NCI-H2196 (cell line): ENCODE results near the gene ELP4.
"Not testable (repeated sequence)": the region's sequence is repeated elsewhere in the genome, so short reads cannot be mapped to it uniquely, and the experiment has no call there.

Source experiments
- DNase-seq: peaks from one replicate; lab custom pipeline; 2025; ENCODE audit not compliant: unreplicated experiment; lab: John Stamatoyannopoulos, UW

ELP4 gene

GRCh38 chr11:31699066-31699465, 189.5 kb downstream of the ELP4 start:
- DNase-seq: no peak

DNA sequence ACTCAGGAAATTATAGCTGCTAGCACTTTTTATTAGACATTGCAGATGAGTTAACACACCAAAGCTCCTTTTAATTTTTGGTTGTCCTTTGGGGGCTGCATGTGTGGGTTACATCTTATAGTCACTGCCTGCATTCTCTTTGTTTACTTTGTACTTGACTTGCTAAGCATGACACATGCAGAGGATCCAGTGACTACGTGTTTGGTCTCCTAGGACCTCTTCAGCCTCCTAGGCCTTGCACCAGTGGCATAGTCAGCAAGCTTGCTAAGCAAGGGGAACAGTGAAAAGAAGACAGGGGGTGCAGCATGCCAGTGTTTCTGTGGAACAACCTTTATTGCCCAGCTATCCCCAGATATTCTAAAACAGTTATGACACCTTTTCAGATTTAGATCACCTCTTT, 193.4 kb downstream of the ELP4 start:
- no peak for DNase-seq

DNA sequence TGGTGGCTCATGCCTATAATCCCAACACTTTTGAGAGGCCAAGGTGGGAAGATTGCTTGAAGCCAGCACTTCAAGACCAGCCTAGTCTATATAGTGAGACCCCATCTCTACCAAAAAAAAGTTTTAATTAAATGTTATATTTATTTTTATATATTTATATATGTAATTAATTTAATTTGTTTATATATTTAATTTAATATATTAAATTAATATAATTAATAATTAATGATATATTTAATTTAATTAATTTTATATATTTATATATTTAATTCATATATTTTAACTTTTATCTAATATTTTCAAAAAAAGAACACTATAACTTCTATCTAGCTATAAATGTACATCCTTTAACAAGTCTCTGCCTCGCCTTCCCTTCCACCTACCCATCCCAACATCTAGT, 196.8 kb downstream of the ELP4 start:
- DNase-seq: no peak

DNA sequence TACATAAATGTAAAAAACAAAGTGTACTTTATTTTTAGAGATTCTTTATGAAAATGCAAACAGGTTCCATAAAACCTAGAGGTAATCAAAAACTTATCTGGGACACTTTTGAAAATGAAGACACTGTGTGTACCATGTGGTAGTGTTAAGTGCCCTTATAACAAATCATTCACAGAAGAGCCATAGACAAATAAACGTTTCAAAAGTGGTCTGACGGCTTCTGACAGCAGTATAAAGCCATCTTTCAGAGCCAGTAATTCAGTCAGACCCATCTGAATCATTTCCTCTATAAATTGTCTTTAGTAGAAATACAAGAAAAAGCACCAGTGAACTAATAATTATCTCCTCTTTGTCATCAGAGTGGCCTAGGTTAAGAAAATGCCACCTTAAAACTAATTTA, 201.6 kb downstream of the ELP4 start:
- no peak for DNase-seq

DNA sequence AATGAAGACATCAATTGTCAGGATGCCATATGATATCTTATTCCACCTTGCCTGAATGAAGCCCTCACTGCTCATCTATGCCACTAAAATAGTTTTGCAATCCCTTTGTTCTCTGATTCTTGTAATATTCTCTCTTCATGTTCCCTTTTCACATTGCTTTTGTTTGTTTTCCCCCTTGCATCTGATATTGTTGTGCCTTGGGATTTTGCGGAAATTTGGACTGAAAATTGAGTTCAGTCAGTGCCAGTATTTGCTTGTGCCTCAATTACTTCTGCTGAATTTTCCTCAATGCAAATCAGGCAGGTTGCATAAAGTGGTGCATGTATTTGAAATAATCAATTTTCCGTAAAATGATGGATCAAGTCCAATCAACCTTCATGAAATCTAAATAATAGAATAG, 203.3 kb downstream of the ELP4 start:
- no peak for DNase-seq

GRCh38 chr11:31714840-31715239, 205.3 kb downstream of the ELP4 start:
- no peak for DNase-seq

DNA sequence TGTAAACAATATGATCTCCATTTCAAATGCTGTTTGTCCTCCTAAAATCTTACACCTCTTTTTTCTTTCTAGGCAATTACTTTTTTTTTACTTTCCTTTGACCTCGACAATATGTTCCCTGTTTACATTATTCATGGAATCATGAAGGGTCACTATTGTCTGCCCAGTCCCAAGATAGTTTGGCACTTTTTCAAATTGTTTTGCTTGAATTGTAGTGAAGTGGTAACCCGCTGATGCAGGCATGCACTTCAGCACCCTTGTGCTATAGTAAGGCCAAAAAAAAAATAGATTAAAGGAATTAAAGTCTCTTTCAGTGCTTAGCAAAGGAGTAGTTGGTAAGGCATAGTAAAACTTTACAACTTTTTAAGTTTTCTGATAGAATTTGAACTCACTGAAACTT, 210.7 kb downstream of the ELP4 start:
- peak; percentile 10 for DNase-seq

- no peak for DNase-seq
Observed at GRCh38 chr11:31720671-31721365, 211.3 kb downstream of the ELP4 start.

DNA sequence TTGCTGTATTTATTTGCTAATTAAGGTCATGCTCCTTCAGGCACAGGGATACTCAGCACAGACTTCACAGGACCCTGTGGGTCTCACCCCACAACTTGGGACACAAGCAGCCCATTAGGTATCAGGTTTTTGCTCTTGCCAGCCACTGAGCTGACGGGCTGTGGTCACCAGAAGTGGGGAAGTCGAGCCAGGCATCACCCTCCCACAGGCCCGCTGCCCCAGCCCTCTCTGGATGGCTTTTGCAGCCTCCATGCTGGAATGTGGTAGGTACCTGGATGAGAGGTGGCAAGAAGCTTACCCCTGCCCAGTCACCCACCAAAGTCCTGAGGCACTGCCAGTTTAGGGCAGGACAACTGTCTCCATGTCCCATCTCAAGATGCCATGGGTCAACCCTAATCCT, 213.2 kb downstream of the ELP4 start:
- no peak for DNase-seq

DNA sequence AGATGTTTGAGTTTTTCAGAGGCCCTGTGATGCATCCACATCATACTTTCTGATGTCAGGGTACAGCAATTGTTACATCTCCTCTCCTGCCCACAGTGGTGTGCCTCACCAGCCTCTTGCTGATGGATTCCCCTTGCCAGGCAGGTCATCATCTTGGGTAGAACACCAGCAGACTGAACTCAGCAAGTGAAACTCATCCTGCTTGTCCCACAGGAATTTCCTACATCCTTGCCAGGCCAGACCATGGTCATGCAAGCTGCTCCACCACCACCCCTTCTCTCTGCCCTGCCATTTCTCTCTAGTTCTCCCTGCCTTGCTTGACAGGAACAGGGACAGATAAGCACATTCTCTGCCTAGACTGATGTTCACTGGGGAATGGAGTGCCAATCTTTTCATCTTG, 215.6 kb downstream of the ELP4 start:
- DNase-seq: no peak

DNA sequence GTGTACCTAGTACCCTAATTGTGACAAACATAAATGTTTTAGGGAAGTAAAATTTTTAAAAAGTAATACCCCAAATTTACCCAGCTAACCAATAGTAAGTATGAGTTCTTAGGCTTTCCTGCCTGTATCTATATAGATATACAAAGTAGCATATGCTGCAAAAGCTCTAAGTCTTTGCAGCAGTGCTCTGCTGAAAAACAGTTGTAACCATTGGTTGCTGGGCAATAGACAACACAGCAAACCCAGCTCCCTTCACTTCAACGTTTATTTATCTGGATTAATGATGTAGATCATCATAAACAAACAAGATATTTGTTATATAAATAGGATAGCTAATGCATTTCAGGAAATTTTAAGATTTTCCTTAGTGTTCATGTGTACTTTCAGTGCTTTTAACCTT, 218.9 kb downstream of the ELP4 start:
- no peak for DNase-seq

DNA sequence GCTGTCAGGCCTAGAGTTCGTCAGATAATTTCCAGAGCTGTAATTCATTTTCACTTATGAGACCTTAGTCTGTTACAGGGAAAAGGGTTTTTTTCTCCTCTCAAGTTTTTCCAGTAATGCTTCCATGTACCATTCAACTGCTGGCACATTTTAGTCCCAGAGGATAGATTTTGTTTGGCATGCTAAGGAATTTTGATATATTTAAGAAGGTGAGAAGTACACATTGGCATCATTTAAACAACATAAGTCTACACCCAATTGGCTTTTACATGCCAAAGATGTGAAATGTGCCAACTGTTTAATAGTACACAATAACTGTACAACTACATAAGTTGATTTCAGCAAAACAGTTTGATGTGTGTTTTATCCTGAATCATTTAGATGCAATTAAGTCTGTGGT, 230.6 kb downstream of the ELP4 start:
- no peak for DNase-seq

DNA sequence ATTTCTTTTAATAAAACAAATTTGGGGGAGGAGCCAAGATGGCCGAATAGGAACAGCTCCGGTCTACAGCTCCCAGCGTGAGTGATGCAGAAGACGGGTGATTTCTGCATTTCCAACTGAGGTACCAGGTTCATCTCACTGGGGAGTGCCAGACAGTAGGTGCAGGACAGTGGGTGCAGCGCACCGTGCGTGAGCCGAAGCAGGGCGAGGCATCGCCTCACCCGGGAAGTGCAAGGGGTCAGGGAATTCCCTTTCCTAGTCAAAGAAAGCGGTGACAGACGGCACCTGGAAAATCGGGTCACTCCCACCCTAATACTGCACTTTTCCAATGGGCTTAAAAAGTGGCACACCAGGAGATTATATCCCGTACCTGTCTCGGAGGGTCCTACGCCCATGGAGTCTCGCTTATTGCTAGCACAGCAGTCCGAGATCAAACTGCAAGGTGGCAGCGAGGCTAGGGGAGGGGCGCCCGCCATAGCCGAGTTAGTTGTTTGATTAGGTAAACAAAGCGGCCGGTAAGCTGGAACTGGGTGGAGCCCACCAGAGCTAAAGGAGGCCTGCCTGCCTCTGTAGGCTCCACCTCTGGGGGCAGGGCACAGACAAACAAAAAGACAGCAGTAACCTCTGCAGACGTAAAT, 231.3 kb downstream of the ELP4 start:
- DNase-seq: not testable (repeated sequence)

DNA sequence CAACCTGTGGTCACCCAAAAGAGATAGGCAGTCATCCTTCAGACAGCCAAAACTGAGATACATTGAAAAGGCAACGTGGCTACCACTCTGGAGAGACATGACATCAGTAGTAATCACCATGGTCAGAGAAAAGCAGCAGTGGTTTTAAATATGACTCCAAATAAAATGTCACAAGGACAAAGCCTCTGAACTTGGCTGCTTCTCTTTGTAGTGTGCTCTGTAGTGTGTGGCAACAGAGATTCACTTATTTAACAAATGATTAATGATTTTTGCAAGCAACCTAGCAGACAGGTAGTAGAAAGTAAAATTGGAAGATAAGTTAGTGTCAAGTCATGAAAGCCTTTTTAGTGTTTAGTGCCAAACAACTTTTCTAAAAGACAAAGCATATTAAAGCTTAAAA, 238.0 kb downstream of the ELP4 start:
- DNase-seq: no peak

GRCh38 chr11:31757260-31757835, 247.8 kb downstream of the ELP4 start:
- no peak for DNase-seq

GRCh38 chr11:31761636-31762035, 252.1 kb downstream of the ELP4 start:
- DNase-seq: no peak

GRCh38 chr11:31763296-31763695, 253.7 kb downstream of the ELP4 start:
- no peak for DNase-seq

DNA sequence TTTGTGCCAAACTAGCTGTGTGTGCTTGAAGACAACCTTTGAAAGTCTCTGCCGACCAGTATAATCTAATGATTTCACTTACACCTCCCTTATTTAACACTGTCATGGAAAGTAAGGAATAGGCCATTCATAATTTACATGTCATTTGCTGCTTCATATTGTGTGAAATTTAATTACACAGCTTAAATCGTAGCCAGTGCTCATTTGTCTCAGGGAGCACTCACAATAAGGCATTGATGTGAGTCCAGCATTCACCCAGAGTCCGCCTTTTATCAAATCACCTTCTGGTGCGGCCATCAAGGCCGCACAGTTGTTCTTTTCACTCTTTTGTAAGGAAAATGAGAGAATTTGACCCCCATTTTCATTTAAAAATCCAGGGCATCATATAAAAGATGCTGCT, 254.7 kb downstream of the ELP4 start:
- no peak for DNase-seq

DNA sequence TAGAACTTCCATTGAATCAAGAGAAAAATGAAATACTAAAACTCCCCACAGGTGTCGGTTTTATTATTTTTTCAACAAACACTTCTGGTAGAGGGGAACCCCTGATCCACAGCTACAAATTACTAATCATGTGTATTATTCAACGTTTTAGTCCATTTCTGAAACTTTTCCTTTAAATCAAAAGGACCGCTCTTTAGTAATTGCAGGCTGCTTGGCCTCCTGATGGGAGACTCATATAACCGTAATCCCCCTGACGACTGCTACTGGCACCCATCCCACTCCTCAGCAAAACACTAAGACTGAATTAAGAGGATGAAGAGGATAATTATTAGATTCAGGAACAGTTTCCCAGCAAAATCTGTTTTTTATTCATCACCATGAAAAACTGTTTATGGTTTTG, 255.2 kb downstream of the ELP4 start:
- no peak for DNase-seq

GRCh38 chr11:31767066-31767465, 257.5 kb downstream of the ELP4 start:
- DNase-seq: no peak

DNA sequence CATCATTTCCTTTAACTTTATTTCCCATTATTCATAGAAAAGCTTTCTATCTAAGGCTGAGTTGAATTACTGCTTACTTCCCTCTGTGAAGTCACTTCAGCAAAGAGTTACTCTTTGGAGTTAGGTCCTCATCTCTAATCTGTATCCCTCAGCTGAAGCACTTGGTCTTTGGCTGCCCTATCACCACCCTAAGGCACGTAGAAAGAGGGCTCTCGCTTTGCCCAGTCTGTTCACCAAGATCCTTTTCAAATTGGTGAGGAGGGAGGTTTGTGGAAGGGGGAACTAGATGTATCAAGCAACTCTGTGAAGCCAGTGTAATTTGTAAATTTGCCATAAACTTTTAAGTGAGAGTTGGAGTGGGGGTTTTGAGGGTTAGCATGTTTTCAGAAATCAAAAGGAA, 258.1 kb downstream of the ELP4 start:
- DNase-seq: no peak

- no peak for DNase-seq
Observed at GRCh38 chr11:31768749-31769640, 259.4 kb downstream of the ELP4 start.
